Middle frontal gyrus (tissue), 1 donor: ENCODE results near the gene ZBTB20.

ENCODE experiments used
- DNase-seq: peaks from one replicate; pipeline ENCODE4 v3.0.0-alpha.2; 2015; ENCODE audit warnings: low spot score; ENCODE audit errors: extremely low spot score

Gene ZBTB20

GRCh38 chr3:114449271-114450007 lies 697.6 kb downstream of the ZBTB20 start:
- DNase-seq, result no peak

DNA sequence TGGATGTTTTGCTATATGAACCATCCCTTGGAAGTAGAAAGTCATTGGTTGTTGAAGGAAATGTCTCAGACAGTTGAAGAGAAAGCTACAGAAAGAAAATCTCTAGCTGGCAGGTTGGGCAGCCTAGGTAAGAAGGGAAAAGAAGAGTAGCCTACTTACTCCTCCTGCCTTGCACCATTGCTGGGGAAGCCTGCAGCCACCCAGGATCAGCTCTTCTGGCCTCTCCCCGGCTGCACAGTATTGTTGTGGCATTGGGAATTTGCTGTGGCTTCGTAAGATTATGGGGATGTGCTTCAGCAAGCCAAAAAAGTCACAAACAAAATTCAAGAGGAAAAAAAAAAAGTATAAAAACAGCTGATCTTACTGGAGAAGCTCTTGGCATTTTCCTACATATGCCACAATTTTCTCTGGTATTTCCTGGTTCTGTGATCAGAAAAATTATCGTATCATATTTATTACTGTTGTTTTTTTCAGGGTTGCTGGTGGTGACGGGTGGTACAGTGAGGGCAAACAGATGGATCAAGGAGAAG lies 699.1 kb downstream of the ZBTB20 start:
- no peak for DNase-seq

- DNase-seq, result no peak
Observed at GRCh38 chr3:114447545-114447944, 699.5 kb downstream of the ZBTB20 start.

GRCh38 chr3:114446600-114446999 lies 700.5 kb downstream of the ZBTB20 start:
- DNase-seq, result no peak

GRCh38 chr3:114445233-114445632 lies 701.9 kb downstream of the ZBTB20 start:
- DNase-seq, result no peak

GRCh38 chr3:114444216-114444615 lies 702.9 kb downstream of the ZBTB20 start:
- DNase-seq, result no peak

- no peak for DNase-seq
Observed at GRCh38 chr3:114442246-114442645, 704.8 kb downstream of the ZBTB20 start.

GRCh38 chr3:114441386-114441785 lies 705.7 kb downstream of the ZBTB20 start:
- DNase-seq, result no peak

DNA sequence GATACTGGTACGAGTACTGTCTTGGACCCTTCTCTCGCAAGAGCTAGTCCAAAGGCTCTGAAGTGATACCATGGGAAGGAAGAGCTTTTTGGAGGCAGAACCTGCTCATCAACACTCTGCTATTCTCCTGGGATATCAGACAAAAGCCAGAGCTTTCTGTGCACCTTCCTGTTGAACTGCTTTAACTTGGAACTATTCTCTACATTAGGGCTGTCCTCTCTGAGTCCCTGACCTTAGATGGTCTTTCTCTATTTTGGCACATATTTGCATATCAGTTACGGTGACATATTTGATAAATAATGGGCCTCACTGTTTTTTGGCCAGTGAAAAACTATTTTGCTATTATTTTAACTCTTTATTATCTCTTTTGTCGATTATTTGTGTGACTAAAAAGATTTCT lies 706.4 kb downstream of the ZBTB20 start:
- no peak for DNase-seq

DNA sequence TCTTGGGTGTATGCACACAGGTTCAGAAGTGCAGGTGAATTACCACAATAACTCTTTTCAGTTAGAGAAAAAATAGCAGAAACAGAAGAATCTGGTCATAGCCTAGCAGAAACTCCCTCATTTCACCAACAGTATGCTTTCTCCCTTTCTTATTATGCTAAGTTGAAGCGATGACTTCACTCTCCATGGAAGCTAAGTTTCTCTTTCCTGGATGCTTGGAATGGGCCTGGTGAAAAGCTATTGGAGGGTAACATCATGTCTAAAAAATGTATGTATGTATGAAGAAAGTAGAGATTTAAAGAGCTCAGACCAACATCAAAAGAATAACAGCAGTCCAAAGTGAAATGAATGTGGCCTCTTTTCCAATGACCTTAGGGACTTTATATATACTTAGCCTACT lies 707.8 kb downstream of the ZBTB20 start:
- DNase-seq, result no peak

DNA sequence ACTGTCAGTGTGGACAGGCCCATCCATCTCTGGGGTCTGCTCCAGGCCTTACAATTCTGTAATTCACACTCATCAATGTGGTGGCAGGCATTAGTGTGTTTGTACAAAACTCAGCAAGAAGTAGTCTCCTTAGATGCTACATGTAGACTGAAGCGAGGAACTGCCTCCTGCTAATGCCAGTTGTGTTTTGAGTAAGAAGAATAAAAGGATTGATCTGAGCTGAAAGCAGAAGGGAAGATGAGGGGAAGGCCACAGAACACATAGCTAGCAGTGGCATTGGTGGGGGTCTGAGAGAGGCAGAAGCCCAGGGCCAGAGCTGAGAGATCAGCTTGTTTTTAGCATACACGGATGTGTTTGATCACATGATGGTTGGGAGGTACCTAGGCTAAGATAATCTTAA lies 709.2 kb downstream of the ZBTB20 start:
- no peak for DNase-seq

GRCh38 chr3:114436182-114436581 lies 710.9 kb downstream of the ZBTB20 start:
- no peak for DNase-seq

DNA sequence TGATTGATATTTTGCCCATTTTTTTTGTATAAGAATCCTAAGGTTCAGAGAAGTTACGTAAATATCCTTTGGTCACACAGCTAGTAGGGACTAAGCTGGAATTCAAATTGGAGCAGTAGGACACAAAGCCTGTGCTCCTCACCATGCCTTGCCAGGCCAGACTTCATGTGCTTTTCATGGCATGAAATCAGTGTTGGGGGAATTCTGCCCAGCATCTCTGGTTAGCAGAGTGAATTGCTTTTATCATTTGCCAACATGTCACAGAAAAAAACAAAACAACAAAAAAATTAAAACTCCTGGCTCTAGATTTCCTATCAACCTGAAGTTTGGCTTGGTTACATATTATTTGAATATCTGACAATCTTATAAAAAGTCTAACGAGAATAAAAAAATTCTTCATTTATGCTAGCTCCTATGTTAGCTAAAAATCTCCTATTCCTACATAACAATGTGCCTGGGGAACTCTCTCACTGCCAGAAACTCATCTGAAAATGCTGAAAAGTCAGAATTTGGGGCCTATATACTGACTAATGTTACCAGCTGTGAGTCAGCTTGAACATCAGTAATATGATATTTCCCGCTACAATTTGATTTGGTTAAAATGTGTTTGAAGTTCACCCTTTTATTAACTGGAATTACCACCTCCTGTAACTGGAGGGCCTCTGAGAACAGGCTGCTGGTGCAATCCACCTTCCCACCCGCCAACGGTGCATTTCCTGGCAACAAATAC lies 711.5 kb downstream of the ZBTB20 start:
- DNase-seq, result no peak

DNA sequence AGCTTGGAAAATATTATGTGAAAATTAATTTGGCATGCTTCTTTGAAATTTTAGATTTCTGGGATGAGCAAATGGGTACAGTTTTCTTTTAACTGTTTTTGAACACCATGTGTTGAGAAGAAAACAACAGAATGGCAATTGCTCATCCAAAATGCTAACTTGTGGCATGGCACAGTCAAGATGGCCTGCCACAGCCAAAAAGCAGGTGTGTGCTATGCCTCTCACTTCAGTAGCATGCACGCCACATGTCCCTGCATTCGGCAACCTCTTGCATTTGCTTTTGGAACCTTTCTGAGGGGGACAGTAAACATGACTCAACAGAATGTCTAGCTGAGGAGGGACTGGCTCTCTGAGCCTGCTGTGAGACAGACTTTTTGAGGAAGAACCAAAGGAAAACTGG lies 714.8 kb downstream of the ZBTB20 start:
- no peak for DNase-seq

GRCh38 chr3:114428044-114428595 lies 719.0 kb downstream of the ZBTB20 start:
- DNase-seq, result no peak

DNA sequence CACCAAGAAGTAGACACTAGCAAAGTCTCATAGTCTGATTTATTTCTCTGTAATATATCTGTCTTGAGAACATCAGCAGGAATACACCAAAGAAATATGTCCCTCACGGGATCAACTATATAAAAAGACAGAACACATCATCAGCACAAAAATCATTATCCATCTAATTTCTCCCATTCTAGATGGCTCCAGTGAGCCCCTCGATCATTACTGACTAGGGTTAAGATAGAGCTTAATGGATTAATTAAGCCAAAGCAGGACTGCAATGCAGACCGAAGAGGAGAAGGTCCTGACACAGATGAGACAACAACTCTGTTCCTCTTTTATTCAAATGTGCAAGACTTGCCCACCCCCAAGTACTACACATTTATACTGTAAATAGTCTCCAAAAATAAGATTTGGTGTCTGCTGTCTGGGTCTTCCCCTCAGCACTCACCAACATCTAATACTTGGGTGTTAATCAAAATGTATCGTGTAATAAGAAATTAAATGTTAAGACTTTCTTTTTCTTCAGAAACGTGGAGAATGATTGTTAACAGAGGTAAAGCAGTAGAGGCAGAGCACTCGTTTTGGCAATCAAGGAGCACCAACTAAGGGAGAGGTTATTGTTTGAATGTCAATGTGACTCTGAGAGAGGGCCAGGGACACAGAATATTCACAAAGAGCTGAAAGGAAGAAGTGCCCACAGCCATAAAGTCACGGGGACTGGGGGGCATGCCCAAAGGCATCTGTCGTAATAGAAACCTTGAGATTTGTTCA lies 719.6 kb downstream of the ZBTB20 start:
- no peak for DNase-seq

GRCh38 chr3:114424337-114424736 lies 722.8 kb downstream of the ZBTB20 start:
- DNase-seq, result no peak

GRCh38 chr3:114421204-114421603 lies 725.9 kb downstream of the ZBTB20 start:
- no peak for DNase-seq

DNA sequence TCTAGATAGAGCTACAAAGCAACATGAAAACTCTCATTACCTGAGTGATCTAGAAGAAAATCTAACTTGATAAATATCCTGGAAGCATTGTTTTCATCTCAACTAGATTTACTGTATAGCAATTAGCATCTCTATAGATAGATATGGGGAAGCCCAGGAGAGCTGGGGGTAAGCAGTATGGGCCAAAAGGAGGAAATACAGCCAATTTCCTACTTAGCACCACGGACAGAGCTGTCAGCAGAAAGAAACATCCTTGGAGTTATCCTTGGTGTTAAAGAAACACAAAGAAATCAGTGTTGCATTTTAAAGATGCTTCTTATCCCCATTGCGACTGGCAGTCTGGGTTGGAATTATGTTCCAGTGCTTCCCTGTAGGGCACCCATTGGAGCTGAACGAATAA lies 727.0 kb downstream of the ZBTB20 start:
- no peak for DNase-seq

GRCh38 chr3:114418724-114419543 lies 728.2 kb downstream of the ZBTB20 start:
- DNase-seq, result peak; percentile 84

DNA sequence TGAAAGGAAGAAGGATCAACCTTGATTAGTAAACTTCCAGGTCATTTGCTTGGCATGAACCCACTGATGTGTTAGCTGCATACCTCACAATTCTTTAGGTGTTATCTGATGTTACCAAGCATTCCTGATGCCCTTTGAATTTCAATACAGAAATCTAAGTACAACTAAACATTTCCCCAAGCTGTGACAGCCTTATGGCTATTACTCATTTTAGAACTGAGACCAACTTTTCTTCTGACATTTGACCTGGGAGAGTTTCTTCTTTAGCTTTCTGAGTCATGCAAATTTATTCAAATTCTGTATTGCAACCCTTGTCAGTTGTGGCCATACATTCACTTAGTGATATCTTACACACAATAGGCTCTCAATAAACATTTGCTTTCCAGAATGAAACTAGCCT lies 729.0 kb downstream of the ZBTB20 start:
- DNase-seq, result no peak
